ENCODE data around the gene FOXP4.

The FOXP4 gene

GRCh38 chr6:41642960-41643898 is 97.0 kb downstream of the FOXP4 start:
- peak in 1 of 2 donors; percentile 15 for DNase-seq
- TF ChIP-seq, protein P1, sequence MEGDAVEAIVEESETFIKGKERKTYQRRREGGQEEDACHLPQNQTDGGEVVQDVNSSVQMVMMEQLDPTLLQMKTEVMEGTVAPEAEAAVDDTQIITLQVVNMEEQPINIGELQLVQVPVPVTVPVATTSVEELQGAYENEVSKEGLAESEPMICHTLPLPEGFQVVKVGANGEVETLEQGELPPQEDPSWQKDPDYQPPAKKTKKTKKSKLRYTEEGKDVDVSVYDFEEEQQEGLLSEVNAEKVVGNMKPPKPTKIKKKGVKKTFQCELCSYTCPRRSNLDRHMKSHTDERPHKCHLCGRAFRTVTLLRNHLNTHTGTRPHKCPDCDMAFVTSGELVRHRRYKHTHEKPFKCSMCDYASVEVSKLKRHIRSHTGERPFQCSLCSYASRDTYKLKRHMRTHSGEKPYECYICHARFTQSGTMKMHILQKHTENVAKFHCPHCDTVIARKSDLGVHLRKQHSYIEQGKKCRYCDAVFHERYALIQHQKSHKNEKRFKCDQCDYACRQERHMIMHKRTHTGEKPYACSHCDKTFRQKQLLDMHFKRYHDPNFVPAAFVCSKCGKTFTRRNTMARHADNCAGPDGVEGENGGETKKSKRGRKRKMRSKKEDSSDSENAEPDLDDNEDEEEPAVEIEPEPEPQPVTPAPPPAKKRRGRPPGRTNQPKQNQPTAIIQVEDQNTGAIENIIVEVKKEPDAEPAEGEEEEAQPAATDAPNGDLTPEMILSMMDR (IDR thresholded peaks at IDR 0.05) = no peak
- peaks cover 0 to 6% (median 0%) of the 10 kb centered on the region in 3 donors for H3K36me3 ChIP-seq
- intact Hi-C loops (cut with DNase I; ENCODE audit: low total_unique reads) = no loop called here
- H3K27ac ChIP-seq = no peak overlapping the region
- H3K4me1 ChIP-seq = peaks cover 0 to 22% (median 10%) of the 10 kb centered on the region in 4 donors
- H3K4me3 ChIP-seq = no peak overlapping the region
- H3K27me3 ChIP-seq = peaks cover 0 to 51% of the 10 kb centered on the region in 2 donors
- H3K9me3 ChIP-seq = no peaks in the 10 kb centered on the region

- H3K27ac ChIP-seq = no peak overlapping the region
- intact Hi-C loops (cut with DNase I; ENCODE audit: low total_unique reads) = no loop called here
- H3K9me3 ChIP-seq = no peaks in the 10 kb centered on the region
- peak in 1 of 2 donors; percentile 21 for DNase-seq
- H3K4me3 ChIP-seq = no peak overlapping the region
- TF ChIP-seq, protein P1 (IDR thresholded peaks at IDR 0.05) = no peak
- H3K36me3 ChIP-seq = peaks cover 0 to 6% (median 0%) of the 10 kb centered on the region in 3 donors
- H3K27me3 ChIP-seq = peaks cover 0 to 51% of the 10 kb centered on the region in 2 donors
- peaks cover 0 to 16% (median 4%) of the 10 kb centered on the region in 4 donors for H3K4me1 ChIP-seq
Observed at GRCh38 chr6:41643899-41644269, 97.7 kb downstream of the FOXP4 start.

DNA sequence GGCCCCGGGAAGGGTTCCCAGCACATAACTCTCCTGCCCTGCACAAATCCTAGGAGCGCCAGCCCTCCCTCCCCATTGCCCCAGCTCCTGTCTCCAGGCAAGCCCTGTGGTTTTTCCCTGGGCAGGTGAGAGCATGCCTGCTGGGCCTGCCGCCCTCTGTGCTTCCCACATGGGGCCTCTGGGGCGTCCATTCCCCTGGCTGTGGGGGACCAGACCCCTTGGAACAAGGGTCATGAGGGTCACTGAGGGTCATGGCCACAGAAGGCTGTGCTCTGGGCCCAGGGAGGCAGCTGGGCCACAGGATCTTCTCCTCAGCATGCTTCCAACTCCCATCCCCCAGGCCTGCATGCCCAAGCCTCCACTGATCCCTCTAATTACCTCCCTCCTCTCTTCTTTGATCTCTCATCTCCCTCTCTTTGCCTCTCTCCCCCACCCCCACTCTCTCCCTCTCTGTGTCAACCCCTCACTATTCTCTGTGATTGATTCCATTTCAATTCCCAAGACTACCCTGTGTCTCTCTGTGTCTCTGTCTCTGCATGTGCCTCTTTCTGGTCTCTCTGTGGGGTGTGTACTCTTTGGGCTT is 98.2 kb downstream of the FOXP4 start:
- H3K27ac ChIP-seq = no peak overlapping the region
- no peaks in the 10 kb centered on the region for H3K9me3 ChIP-seq
- peaks cover 0 to 50% of the 10 kb centered on the region in 2 donors for H3K27me3 ChIP-seq
- peak in 1 of 2 donors; percentile 51 for DNase-seq
- H3K4me1 ChIP-seq = peaks cover 0 to 11% (median 0%) of the 10 kb centered on the region in 4 donors
- H3K4me3 ChIP-seq = no peak overlapping the region
- TF ChIP-seq, protein P1 (IDR thresholded peaks at IDR 0.05) = no peak
- intact Hi-C loops (cut with DNase I; ENCODE audit: low total_unique reads) = no loop called here
- H3K36me3 ChIP-seq = peaks cover 0 to 9% (median 0%) of the 10 kb centered on the region in 3 donors

DNA sequence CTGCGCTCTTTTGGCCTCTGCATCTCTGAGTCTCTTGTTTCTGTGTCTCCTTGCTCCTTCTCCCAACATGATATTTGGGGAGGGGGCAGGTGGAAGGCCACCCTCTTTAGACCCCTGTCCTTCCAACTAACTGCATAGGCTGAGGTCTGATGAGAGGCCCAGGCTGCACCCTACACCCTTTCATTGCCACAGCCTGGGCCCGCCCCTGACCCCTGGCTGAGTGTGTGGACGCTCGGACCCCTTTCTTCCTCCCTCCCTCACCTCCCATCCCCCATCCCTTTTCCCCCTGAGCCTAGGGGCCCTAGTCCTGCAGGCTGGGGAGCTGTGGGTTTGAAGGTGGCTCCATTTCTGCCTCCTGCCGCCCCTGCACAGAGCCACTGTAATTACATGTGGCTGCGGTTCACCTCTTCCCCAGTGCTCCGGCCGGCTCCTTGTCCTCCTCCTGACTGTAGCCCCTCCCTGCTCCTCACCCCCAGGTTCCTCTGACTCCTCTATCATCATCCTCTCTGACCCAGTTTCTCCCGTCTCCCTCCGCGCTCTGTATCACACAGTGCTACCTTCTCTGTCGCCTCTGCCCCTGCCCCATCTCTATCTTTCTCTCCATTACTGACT is 98.9 kb downstream of the FOXP4 start:
- no peak overlapping the region for H3K27ac ChIP-seq
- no peak overlapping the region for H3K4me3 ChIP-seq
- TF ChIP-seq, protein P1 (IDR thresholded peaks at IDR 0.05) = no peak
- no peaks in the 10 kb centered on the region for H3K9me3 ChIP-seq
- peaks cover 0 to 4% (median 0%) of the 10 kb centered on the region in 4 donors for H3K4me1 ChIP-seq
- peaks cover 0 to 11% (median 0%) of the 10 kb centered on the region in 3 donors for H3K36me3 ChIP-seq
- peaks cover 0 to 44% of the 10 kb centered on the region in 2 donors for H3K27me3 ChIP-seq
- DNase-seq = peak in 1 of 2 donors; percentile 50
- intact Hi-C loops (cut with DNase I; ENCODE audit: low total_unique reads) = no loop called here

DNA sequence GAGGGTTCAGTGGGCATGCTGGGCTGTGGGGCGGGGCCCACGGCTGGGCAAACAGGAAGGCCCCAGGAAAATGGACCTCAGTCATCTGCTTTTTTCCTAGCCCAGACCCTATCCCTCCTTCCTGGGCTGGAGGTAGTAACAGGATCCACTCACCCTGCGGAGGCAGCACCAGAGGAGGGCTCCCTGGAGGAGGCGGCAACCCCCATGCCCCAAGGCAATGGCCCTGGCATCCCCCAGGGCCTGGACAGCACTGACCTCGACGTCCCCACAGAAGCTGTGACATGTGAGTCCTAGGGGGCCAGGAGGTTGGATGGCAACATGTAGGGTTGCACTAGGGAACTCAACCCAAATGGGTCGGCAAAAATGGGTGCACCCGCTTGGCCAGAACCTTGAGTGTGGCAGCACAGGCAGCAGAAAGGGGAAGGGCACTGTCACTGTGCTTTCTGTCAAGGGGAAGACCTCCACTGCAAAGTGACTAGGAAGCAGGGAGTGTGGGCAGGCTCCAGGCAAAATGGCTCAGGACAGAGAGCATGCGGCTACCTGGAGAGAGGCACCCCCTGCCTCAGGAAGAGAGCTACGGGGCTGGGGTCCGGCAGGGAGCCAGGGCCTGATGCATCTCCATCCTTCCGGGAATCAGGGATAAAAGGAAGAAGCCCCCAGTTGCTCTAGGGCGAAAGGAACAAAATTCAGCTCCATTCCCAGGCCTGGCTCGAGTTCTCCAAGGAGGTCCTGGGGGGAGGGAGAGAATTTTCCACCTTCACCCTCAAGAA is 100.0 kb downstream of the FOXP4 start:
- Histone ChIP-seq H3K27me3 (peaks cover 0 to 38% of the 10 kb centered on the region in 2 donors), H3K9me3 (no peaks in the 10 kb centered on the region), H3K4me3 (no peak overlapping the region), H3K36me3 (peaks cover 0 to 11% (median 0%) of the 10 kb centered on the region in 3 donors), H3K27ac (no peak overlapping the region), H3K4me1 (no peaks in the 10 kb centered on the region)
- intact Hi-C loops (cut with DNase I; ENCODE audit: low total_unique reads) = no loop called here
- peak in 1 of 2 donors; percentile 48 for DNase-seq
- TF ChIP-seq, protein P1 (IDR thresholded peaks at IDR 0.05) = no peak
